Measurements from ENCODE around the gene SLC25A23.
A peak's percentile ranks its signal among the peaks of the same experiment; 100 is the strongest.

Gene SLC25A23

DNA sequence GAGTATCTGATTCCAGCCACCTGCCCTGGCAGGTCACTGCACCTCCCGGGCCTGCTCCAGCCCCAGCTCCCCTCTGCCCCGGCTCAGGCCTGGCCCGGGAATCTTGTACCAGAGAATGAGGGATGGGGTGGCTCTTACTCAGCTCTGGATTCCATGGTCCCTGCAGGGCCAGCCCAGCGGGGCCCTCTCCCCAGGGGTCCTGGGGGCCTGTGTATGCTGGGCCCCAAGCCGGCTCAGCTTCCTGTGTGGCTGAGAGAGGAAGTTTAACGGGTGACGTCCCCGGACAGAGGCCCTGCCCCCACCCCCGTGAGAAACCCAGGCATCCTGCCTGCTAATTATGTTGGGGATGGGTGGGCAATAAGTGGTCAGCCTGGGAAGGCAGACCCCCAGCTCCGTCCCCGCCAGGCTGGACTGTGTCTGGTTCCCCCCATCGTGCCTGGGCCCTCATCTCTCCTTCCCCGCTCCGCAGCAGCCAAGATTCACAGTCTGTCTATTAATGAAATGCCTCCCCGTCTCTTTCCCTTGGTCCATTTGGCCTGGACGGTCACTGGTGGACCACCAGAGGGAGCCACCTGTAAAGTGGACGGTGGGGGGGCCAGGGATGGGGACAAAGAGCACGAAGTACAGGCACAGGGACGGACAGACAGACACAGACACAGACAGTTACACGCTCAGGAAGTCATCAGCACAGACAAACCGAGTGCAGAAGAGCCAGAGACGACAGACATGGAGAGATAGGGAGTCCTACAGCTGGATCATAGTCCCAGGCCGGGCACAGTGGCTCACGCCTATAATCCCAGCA lies 22.1 kb upstream of the SLC25A23 start, which contains the start of gene DENND1C:
Gene DENND1C (minus strand): TSS at position 247 of the 802 bp plus-strand sequence. CDS start 92 bp downstream, at position 155.
- no peak for DNase-seq (ENCODE audit: low spot score)

DNA sequence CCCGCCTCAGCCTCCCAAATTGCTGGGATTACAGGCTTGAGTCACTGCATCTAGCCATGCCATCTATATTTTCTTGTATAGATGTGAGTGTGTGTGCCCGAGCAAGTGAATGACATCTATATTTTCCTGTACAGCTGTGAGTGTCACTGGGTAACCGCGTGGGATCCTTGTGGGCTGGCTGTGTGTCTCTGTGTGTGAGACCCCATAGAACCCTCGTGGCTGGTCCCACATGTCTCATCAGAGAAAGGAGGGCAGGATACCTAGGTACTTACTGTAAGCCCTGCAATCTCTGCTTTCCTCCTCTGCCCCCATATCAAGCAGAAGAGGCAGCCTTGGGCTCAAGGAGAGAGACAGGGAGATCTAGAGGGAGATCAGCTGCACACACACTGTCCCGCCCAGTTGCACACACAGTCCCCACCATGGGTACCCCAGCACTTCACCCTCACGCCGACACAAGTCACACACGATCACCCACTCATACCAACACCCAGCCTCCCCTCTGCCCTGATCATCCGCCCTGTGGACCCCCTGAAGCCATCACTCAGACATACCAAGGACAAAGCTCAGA lies 21.3 kb upstream of the SLC25A23 start:
- DNase-seq (ENCODE audit: low spot score), result no peak

DNA sequence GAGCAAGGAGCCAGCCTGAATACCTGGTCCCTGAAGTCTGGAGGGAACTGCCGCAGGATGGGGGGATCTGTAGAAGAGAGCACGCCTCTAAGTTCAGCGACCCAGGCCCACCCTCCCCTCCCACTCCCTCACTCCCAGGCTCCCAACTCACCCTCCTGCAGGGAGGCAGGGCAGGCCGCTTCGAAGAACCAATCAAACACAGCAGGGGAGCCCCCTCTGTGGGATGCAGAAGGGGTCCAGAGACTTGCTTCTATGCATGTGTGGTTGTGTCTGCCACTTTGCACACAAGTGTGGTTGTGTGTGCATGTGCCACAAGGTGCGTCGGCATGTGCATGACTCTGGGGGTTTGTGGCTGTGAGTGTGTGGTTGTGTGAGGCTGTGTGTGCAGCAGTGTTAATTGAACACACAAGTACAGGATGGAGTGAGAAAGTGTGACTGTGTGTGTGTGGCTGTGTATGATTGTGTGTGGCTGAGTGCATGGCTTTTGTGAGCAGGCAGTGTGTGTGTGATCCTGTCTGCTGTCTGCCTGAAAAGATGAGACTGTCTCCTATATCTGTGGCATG lies 20.3 kb upstream of the SLC25A23 start:
- DNase-seq (ENCODE audit: low spot score), result no peak

DNA sequence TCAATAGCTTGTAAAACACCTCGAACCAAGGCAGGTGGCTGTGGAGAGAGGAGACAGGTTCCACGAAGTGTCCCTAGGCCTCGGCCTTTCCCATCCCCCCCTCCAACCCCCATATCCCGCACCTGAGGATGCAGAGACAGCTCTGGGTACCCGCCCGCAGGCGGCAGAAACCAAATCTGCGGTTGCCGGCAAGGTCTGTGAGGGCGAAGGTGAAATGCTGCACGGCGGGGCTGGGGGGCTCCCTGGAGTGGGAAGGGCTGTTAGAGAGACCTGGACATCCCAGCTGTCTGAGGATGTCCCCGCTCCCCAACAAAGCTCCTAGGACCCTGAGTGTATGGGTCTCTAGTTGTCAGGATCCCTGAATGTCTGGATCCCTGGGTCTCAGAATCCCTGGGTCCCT lies 19.2 kb upstream of the SLC25A23 start:
- no peak for DNase-seq (ENCODE audit: low spot score)

DNA sequence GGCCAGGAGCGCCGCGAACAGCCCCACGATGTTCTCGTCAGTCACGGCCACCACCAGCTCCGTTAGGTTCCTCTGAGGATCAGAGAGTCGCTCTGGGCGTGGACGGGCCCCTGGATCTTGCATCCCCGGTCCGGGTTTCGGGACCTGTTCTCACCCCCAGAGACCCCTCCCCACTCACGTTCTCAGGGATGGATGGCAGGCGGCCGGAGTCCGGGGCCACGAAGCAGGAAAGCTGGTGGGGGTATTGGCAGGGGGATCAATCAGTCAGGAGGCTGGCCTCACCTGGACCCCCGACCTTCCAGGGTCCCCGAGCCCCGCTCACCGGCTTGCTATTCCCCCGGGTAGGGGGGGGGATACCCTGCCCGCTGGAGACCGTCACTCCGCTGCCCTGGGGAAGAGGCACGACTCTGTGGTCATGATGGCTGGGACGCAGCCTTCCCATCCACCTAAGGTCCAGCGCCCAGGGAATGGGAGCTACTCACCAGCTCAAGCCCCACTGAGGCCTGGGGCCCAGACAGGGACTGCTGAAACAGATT lies 17.4 kb upstream of the SLC25A23 start:
- no peak for DNase-seq (ENCODE audit: low spot score)

DNA sequence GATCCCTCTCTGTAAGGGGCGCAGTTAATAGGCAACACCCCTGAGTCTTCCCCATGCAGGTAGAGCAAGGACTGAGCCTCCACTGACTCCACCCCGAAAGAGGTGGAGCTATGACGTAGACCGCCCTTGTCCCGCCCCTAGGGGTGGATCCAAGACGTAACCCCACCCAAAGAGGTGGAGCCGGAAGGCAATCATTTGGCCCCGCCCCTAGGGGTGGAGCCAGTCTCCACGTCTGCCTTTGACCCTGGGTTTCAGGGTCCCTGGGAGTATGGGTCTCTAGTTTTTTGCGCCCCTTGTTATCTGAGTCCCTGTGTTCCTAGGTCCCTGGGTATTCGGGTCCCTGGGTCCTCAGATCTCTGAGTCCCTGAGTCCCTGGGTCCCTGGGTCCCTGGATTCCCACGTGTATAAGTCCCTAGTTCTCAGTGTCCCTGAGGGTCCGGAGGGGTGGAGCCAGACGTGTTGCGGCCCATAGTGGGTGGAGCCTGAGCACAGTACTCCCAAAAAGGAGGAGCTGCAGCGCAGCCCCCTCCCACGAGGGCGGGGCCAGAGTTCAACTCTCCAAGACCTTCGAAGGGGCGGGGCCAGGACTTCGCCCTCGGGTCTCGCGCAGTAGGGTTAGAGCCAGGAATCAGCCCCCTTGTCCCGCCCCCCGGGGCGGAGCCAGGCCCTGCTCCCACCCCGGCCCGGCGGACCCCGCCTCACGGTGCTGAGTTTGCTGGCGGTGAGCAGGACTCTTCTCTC lies 16.7 kb upstream of the SLC25A23 start:
- DNase-seq (ENCODE audit: low spot score), result peak; percentile 69

DNA sequence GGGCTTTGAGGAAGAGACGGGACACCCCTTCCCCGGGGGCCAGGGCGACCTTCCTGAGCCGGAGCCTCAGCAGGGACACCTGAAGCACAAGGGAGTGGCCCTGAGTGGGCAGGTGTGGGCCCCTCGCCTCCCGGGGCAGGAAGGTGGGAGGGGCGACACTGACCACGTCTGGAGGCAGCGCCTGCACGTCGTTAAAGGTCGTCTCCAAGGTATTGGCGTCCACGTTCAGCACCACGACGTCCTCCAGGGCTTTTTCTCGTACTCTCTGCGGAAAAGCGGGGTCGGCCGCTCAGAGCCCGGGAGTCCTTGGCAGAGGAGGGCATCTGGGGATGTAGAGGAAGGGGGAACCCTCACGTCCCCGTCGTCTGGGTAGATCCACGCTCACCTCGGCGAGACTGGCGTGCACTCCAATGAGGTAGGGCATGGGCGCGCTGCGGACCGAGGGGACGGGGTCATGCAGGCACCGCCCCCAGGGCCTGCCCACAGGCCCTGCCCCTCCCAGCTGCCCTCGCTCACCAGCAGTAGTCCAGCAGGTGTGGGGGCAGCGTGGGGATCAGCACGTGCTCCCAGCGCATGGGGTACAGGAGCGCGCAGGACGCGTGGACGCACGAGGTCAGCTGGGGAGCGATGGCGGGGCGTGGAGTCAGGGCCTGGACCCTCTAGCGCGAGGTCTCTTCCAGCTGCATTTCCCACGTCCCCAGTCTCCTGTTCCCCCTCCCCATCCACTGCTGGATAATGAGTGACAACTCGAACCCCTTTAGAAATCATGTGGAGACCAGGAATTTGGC lies 15.9 kb upstream of the SLC25A23 start:
- no peak for DNase-seq (ENCODE audit: low spot score)

DNA sequence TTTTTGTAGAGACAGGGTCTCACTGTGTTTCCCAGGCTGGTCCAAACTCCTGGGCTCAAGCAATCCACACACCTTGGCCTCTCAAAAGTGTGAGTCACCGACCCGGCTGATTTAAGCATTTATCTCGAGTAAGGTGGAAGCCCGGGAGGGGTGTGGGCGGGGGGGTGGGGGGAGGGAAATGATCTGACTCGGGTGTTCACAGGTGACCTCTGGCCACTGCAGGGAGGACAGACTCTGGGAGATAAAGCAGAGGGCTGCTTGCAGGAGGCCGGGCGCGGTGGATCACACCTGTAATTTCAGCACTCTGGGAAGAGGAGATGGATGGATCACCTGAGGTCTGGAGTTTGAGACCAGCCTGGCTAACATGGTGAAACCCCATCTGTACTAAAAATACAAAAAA lies 14.1 kb upstream of the SLC25A23 start:
- DNase-seq (ENCODE audit: low spot score), result no peak

DNA sequence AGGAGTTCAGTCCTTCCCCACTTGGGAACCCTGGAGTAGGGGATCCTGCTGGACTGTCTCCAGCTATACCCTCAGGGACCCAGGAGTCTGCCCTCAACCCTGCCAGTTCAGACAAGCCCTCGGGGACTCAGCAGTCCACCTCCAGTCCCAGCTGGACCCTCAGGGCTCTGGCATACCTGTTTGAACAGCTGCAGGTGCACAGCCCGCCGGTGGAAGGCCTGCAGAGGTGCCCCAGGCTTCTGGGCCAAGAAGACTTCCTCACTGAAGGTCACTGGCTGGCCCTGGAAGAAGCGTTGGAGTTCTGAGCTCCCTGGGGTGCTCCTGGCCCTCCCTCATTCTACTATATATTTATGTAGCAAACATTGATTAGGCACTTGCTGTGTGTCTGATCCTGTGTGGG lies 13.1 kb upstream of the SLC25A23 start:
- DNase-seq (ENCODE audit: low spot score), result no peak

DNA sequence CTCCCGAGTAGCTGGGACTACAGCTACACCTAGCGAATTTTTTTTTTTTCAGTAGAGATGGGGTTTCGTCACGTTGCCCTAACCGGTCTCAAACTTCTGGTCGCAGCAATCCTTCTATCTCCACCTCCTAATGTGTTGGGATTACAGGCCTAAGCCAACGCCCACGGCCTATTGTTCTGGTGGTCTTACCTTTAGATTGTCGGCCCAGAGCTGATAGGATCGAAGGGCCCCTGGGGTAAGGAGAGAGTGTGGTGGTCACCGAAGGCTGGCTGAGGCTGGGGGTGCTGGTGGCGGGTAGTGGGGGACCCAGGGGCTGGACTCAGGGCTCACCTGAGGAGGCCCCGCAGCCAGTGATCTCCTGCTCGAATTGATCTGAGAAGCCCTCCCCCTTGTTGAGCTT lies 11.5 kb upstream of the SLC25A23 start:
- DNase-seq (ENCODE audit: low spot score), result no peak

DNA sequence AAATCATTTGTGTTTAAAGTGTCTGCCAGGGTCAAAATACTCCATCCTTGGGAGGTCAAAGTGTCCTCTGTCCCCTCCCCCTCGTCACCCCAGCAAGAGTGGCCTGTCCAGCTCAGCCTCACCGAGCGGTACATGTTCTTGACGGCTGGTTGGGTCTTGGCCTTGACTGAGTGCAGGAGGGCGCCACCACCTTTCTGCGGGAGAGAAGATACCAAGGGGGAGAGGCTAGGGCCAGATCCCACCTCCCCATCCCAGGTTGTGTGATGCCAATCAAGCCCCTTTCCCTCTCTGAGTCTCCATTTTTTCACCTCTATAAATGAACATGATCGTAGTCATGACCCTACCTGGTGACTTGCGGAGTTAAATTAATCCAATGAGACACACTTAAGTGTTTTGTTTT lies 10.6 kb upstream of the SLC25A23 start:
- no peak for DNase-seq (ENCODE audit: low spot score)

DNA sequence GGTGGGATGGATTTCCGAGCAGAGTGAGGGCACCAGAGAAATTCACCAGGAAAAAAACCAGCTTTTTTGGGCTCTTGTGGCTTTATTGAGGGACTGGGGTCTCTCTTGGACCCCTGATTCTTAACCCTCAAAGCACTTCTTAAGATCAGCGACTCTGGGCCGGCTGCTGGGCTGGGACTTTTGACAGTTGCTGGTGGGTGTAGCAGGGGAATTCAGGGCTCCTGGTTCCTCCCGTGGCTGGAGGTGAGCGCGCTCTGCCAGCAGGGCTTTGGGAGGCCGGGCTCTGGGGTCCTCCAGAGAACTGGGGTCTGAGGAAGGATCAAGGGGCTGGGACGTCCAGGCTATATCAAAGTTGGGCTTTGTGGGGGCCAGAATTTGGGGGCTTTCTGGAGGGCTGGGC lies 7.8 kb upstream of the SLC25A23 start:
- no peak for DNase-seq (ENCODE audit: low spot score)

DNA sequence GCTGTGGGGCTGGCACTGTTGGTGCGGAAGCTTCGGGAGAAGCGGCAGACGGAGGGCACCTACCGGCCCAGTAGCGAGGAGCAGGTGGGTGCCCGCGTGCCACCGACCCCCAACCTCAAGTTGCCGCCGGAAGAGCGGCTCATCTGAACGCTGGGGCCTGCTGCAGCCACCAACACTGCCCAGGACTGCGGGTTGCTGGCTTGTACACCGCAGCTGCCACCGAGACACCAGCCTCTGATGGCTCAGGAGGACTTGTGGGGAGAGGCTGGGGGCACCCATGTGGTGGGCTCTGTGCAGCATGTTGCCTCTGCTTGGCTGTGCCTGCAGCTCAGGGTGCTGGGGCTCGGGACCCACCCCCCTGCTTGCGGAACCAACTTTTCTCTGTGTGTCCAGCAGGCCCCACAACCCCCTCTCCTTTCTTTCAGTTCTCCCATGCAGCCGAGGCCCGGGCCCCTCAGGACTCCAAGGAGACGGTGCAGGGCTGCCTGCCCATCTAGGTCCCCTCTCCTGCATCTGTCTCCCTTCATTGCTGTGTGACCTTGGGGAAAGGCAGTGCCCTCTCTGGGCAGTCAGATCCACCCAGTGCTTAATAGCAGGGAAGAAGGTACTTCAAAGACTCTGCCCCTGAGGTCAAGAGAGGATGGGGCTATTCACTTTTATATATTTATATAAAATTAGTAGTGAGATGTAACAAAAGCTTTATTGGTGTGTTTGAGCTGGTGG lies 7.1 kb upstream of the SLC25A23 start:
- no peak for DNase-seq (ENCODE audit: low spot score)

DNA sequence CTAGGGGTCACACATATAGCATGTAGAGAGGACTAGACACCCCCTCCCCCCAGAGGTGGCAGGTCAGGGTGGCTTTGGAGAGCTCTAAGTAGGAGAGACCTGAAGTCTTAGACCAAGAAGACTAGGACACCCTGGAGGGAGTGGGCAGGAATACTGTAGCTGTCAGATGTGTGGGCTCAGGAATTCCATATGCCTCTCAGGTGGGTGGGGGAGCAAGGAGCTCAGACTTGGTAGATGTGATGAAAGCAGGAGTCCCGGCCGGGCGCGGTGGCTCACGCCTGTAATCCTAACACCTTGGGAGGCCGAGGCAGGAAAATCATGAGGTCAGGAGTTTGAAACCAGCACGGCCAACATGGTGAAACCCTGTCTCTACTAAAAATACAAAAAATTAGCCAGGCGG lies 6.1 kb upstream of the SLC25A23 start:
- no peak for DNase-seq (ENCODE audit: low spot score)

DNA sequence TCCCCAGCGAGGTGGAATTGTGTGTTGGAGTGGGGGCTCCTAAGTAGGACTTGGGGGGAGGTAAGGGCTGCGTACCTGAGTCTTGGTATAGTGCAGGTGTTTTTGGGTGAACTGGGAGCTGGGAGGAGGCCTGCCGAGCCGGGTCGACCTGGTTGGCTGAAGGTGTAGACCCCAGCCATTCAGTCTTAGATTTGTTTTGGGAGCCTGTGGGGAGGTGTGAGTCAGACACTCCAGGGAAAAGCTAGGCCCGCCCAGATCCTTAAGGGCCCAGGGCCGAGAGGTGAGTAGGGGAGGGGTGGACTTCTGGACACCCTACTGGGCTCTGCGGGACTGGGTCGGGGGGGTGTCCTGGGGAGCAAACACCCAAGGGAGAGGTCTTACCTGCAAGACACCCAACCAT lies 5.4 kb upstream of the SLC25A23 start:
- DNase-seq (ENCODE audit: low spot score), result no peak

DNA sequence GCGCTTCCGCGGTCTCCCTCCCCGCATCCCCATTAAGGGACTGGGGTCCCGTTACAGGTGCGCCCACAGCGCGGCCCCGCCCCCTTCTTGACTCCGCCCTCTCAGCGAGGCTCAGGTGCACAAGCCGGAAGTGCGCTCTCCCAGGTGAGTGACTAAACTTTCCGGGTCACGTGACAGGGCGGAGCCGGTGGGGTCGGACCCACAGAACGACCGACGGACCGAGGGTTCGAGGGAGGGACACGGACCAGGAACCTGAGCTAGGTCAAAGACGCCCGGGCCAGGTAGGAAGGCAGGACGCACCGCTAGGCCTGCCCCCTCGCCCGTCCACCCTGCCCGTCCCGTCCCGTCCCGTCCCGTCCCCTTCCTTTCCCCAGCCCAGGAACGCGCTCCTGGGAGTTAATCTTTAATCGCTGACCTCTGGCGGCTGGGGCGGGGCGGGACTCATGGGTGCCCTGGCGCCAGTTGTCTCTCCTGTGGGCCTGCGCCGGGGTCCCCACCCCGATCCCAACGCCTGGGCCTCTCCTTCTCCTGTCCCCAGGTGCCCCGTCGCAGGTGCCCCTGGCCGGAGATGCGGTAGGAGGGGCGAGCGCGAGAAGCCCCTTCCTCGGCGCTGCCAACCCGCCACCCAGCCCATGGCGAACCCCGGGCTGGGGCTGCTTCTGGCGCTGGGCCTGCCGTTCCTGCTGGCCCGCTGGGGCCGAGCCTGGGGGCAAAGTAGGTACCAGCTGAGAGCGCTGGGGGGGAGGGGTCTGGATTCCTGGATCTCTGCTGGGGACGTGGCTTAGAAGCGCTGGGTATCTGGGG lies 4.7 kb upstream of the SLC25A23 start, which contains the start of gene CRB3:
Gene CRB3 (plus strand): TSS at position 202 of the 804 bp plus-strand sequence. CDS start 431 bp downstream, at position 633.
- DNase-seq (ENCODE audit: low spot score), result peak; percentile 88

DNA sequence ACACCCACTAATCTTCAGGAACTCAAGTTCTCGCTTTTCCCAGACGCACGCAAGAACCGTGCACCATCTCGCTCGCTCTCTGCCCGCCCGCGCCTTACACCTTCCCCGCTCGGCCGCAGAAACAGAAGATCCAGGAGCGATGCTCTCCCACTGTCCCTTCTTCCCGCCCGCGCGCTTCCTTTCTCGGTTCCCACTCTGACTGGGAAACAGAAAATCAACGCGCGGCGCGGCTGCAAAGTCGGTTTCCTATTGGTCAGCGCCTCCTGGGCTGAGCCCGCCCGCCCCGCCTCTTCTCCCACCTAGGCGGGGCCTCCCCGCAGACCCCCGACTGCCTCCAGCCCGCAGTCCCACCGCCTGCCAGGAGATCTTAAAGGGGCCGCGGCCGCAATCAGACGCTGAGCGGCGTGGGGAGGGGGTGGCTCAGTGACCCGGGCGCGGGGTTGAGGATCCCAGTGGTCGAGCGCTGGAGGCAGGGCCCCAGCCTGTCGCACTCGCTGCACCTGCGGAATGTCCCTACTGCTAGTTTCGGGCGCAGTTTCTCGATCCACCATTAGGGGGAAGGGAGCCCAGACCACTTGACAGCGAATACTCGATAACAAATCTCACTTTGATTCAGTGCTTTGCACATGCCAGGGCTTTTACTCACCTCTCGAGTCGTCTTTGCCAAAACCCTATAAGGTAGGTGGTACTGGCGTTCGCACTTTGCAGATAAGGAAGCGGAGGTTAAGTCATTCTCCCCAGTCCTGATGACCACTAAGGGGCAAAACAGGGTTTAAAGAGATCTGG lies 700 bp upstream of the SLC25A23 start:
- peak; percentile 98 for DNase-seq (ENCODE audit: low spot score)

DNA sequence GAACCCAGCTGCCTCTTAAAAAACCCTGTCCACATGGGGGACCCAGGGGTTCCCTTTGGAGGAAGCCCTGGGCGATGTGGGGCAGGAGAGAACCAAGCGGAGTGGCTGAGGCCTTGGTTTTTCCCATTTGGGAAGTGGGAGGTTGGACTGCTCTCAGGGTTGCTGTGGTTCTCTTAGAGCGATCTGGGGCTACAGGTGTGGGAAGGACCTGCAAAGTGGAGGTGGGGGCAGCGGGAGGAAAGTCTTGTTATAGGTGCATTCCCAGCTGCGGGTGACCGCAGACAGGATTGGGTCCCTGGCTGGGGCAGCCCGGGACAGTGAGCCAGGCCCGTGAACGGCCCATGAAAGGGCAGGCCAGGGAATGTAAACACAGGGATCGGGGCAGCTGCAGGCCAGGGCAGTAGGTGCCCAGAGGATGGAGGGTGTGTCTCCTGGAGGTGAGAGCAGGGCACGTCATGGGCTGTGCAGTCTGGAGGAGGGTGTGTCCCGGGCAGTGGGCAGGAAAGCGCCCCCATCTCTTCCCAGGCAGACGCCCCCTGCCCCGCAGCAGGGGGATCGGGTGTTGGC lies 814 bp downstream of the SLC25A23 start:
- peak; percentile 13 for DNase-seq (ENCODE audit: low spot score)
